GM21447 (cell line): Measurements from ENCODE around the gene LEMD1.

Experiments used
- ATAC-seq: cut with Tn5 transposase; IDR thresholded peaks from one replicate; pipeline ENCODE4 v1.9.1; 2021; ENCODE audit not compliant: unreplicated experiment

LEMD1 gene

GRCh38 chr1:205421798-205422197 is at the start of gene LEMD1:
LEMD1 (minus strand) TSS chr1:205422056; CDS start chr1:205420536, 1,520 bp downstream.
- ATAC-seq, result no peak

GRCh38 chr1:205470131-205470530 is 48.3 kb upstream of the LEMD1 start:
- ATAC-seq, result no peak

DNA sequence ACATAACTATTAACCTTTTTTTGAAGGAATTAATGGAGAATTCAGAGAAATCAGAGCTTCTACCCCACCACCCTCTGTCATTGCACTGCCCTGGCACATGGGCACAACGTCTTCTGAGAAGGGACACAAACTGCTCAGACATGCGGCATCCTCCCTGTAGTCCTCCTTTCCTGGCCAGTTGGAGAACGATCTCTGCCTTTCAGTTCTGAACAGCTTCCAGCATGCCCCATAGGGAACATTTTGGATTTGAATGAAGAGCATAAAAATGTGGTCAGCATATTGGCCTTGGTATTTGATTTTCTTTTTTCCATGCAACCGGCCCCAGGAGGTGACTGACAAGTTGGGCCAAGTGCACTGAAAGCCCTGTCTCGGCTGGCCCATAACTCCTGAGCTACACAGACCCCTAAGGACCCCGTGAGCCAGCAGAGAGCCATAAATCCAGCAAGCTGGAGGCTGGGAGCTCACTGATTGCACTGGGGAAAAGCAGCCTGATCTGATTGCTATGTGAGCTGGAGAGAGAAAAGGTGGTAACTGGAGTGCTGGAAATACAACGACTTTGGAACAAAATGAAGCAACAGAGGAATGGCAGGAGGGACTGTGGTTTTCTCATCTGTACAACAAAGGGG is 44.9 kb upstream of the LEMD1 start:
- no peak for ATAC-seq

DNA sequence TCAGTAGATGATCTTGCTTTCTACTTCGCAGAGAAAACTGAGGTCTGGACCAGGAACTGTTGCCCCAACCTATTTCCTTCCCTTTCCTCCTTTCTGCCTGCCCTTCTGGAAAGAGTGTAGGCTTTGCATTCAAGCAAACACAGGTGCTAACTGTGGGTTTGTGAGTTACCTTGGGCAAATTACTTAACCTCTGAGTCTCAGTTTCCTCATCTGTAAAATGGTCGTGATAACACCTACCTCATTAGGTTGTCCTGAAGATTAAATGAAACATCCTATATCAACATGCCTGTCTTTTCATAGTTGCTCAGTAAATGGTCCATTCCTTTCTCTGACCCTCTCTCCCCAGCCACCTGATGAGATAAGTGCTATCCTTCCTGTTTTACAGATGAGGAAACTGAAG is 43.5 kb upstream of the LEMD1 start:
- no peak for ATAC-seq

- no peak for ATAC-seq
These were observed 37.1 kb upstream of the LEMD1 start for GRCh38 chr1:205458777-205459566.

DNA sequence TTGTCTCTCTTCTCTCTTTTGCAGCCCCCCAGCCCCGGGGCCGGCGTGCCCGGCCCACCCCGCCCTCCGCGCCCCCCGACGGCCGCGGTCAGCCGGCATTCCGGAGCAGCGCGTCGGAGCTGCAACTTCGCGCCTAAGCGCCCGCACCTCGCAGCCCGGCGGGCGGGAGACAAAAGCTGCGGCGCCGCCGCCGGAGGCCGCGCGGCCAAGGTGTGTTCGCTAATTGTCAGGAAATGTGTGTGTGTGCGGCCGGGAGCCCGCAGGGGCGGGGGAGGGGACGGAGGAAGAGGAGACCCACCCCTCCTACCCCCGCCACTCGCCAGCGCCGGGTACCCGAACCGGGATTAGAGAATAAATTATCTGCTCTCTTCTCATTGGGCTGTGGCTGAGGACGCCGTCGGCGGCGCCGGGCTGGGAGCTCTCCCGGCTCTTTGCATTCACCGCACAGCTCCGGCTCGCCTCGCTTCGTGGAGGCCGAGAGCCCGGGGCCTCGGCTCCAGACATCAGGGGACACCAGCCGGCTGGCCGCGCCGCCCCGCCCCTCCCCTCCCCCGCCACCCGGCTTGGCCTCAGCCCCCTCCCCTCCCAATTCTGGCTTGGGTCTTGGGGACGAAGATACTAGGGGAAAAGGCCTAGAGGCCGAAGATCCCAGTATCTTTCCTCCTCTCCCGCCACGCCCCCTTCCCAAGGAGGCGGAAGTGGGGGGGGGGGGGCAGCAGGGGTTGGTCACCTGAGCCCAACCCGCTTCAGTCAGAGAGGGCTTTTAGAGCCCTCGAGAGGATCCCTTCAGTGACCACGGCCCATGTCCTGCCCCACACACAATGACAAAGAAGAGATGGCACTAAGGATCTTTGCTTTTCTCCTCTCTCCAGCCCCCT is 35.3 kb upstream of the LEMD1 start:
- no peak for ATAC-seq

- ATAC-seq, result no peak
These were observed 34.6 kb upstream of the LEMD1 start for GRCh38 chr1:205456383-205456867.

DNA sequence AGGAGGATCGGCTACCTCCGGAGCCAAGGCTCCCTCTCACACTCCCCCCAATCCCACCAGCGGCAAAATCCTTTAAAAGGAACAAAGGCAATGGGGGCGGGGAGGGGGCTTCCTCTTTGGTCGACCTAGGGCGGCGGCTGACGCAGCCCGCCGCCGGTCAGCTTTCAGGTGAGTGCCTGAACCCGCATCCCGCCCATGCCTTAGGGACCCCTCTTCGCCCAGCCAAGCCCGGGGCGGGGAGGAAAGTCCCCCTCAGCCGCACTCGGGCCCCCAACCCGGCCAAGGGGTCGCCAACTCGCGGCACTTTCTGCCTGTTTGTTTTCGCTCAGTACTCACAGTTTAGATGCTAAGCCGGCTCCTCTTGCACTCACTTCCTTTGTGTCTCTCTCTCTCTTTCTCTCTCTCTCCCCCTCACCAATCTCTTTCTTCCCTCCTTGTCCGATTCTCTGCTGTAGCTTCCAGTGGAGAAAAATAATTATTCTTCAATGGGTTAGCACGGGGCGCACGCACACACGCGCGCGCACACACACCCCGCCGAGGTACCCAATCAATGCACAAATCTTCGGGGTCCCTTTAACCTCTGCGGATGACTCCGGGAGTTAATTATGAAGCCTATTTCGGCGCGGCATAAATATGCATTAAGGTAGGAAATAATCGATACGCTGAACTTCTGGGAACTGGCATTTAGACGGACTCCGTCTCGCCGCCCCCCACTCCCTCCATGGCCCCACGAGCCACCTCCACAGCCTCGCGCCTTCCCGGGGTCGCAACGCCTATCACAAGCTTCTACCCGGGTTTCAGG is 33.9 kb upstream of the LEMD1 start, which contains the start of gene BLACAT1:
TSS of gene BLACAT1 (minus strand) at position 465 of the 802 bp plus-strand sequence.
- ATAC-seq, result no peak

DNA sequence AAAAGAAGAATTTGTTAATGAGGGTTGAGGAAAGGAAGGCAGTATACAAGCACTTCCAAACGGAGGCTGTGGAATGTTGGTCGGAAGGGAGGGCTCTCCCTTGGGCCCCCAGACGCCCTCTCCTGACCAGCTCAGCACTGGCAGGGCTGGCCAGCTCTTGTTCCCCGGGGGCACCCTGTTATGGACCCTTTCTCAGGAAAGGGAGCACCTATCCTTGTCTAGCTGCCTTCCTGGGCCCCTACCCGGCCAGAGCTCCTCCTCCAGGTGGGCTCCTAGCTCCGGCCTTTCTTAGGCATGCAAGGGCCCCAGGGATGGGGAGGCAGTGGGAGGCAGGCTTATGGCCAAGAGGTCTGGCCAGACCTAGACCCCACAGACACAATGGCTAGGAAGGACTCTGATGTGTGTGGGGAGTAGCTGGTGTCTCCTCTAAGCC is 33.1 kb upstream of the LEMD1 start:
- no peak for ATAC-seq

DNA sequence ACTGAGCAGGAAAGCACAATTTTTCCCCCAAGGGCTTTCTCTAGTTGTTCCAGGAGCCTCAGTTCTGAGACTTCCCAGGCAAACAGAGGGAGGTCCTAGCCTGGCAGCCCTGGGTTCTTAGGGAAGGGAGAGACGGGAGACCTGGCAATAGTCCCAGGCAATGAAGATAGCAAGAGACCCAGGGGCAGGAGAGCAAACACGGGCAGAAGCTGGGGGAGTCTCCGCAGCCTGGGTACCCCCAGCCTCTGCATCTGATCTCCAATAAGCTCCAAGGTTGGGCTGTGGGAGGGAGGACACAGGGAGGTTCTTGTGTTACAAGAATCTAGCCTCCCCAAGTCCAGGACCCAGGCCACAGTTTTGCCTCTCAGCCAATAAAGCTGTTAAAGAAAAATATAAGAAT is 31.6 kb upstream of the LEMD1 start:
- no peak for ATAC-seq

DNA sequence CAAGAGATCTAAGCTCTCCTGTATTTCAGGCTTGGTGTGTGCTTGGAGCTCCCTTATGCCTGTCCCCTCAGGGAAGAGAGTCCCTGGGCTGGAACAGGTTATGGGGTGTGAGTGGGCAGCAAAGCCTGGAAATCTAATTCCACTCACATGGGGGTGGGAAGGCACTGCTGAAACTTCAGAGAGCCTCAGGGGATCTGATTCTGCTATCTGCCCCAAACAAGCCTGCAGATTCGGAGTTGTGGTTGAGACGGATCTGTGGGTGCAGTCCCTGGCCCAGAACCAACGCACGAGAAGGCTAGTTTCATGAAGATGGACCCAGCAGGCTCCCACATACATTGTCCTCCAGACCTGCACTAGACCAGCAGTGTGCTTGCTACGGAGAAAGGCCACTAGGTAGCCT is 31.1 kb upstream of the LEMD1 start:
- no peak for ATAC-seq

GRCh38 chr1:205452364-205452763 is 30.5 kb upstream of the LEMD1 start:
- no peak for ATAC-seq

GRCh38 chr1:205451759-205452164 is 29.9 kb upstream of the LEMD1 start:
- ATAC-seq, result no peak

DNA sequence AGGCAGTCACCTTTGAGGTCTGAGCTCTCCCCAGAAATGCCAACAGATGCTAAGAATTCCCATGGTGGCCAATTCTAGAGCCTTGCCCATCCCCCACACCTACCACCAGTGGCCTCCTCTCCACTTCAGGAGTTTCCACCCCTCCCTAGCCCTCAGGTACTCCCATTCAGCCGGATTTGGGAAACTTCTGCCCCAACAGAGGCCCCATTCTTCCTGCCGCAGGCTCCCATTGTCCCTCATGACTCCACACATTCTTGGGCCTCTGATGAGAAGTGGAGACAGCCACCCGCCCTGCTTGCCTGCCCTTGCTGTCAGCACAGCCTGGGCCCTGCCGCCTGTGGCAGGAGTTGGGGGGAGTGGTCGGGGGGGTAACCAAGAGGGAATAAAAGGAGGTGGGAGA is 29.3 kb upstream of the LEMD1 start:
- no peak for ATAC-seq

DNA sequence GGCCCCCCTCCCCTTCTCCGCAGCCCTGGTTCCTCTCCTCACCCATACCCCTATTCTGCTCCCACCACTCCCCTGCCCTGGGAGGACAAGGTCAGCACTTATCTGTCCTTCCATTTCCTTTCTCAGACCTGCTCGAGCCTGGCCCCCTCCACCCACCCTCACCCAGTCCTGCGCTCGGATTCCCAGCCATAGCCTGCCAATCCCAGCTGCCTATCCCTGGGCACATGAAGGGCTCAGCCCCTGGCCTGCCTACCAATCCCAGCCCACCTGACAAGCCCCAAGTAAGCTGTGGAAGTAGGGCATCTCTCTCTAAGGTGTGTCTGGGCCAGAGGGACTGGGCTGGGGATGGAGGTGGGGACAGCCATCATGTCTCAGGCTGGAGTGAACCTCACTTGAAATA is 28.6 kb upstream of the LEMD1 start:
- ATAC-seq, result no peak

DNA sequence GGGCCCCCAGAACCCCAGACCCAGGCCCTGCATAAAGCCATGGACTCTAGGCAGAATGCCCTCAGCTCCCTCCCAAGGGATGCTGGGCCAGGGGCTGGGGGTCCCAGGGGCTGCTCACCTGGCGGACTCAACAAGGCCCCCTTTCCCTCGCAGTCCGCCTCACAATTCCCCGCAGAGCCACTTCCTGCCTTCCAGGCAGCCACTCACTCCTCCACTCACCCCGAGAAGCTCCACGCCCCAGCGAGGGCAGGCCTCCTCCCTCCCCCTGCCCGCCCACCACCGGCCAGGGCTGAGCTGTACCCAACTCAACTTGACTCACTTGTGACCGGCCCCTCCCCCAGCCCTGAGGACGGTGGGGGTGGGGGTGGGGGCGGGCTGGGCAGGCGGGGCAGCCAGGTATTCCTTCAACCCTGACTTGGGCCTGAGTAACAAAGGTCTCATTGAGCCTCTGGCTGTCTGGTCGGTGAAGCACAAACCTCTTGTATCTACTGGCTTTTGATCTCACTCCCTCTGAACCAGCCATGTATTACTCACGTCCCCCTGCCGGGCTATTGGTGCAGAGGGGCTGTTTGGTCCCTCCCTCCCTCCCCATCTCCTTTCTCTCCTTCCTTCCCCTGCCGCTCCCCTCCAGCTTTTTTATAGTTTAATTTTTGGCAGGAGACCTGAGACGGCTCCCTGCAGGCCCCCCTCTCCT is 28.0 kb upstream of the LEMD1 start:
- no peak for ATAC-seq

GRCh38 chr1:205449254-205449749 is 27.4 kb upstream of the LEMD1 start:
- ATAC-seq, result no peak

GRCh38 chr1:205448540-205449253 is 26.8 kb upstream of the LEMD1 start:
- no peak for ATAC-seq
